Fibroblast of skin of left quadriceps (primary cell): ENCODE measurements around the gene CCDC138.

Source experiments
- DNase-seq, 2 experiments: peaks; one replicate each; pipeline ENCODE4 v3.0.0-alpha.2; 2013; ENCODE audit warnings: low read depth in 2 of 2

CCDC138 gene

DNA sequence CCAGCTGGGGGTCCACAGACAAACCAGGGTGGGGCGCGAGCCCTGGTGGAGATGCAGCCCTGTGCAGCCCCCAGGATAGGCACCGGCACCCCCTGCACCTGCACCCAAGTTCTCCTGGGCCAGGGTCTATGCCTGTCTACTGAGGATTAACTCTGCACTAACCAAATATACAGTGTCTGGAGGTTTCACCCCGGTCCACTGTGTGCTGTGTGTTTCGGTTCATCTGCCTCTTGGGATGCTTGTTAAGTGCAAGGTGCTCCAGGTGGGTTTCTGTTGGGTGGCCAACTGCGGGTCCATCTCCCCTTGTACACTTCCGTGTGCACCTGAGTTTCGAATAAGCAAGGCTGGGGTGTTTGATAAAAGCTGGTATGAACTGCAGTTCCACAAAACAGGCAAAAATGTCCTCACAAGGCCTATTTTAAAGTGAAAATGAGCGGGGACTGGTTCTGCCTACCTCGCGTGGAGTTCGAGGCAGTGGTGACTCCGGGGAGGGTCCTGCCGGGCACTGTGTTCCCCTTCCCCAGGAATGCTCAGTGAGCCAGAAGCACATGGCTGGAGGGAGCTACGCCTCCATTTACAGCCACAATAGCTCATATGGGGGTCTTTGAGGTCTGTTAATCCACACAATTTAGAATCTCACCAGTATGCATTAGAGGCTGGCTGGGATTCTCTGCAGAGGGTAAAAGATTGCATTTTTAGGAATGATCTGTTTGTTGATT, 131.7 kb downstream of the CCDC138 start:
- no peak for DNase-seq

DNA sequence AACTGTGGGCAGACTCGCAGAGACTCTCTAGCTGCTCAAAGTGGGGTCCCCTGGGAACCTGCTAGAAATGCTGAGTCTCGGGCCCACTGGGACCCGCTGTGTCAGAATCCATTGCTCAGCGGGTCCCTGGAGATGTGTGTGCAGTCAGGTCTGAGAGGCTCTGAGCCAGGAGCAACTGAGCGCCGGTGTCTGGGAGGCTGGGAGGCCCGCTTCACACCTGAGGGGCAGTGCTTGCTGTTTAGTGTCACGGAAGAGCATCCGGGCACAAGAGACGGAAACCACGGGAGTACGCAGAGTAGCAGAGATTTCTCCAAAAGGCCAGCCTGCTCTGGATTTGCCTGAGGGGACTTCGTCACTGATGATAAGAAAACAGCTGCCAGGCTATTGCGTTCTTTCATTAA, 132.4 kb downstream of the CCDC138 start:
- DNase-seq: no peak

DNA sequence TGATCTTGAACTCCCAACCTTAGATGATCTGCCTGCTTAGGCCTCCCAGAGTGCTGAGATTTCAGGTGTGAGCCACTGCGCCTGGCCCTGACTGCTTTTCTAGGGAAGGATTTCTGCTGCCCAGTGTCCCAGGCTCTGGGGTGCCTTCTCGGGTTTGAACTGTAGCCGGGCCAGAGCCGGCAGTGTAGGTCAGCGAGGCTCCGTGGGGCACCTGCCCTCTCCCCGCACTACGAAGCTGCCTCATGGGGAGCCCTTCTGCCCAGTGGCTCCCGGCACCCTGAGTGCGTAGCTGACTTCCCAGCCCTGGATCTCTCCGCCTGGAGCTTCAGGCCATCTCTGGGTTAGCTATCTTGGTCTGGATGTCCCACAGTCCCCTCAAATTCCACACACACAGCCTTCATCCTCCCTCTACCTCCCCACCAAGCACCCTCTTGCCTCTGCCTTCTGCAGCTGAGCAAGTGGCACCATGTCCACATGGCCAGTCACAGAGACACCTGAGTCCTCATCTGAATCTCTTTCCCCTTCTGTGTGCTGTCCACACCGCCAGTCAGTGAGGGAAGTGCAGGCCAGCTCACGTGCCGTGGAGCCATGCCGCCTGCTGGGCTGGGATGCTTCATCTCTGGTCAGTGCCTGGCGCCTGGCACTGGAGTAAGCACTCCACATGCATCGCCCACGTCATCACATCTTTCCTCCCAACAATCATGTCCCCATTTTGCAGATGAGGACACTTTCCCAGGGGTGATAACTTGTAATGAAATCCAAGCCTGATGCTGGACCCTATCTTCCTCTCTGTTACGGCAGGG, 133.2 kb downstream of the CCDC138 start:
- DNase-seq: no peak

DNA sequence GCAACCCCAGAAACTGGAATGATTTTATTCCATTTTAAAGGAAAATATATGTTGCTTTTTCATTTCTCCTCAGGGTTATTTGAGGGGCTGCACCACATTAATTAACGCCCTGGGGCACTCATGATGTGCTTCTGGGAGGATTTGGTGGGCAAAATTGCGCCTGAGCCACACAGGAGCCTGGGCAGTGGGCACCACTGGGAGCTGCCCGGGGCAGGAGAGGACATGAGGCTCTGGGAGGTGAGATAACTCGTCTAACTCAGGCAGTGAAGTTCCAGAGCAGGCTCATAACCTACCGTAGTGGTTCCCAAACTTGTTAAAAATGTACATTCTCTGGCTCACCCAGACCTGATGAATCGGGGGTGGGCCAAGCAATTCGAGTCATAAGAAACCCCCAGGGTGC, 134.1 kb downstream of the CCDC138 start:
- DNase-seq: no peak

DNA sequence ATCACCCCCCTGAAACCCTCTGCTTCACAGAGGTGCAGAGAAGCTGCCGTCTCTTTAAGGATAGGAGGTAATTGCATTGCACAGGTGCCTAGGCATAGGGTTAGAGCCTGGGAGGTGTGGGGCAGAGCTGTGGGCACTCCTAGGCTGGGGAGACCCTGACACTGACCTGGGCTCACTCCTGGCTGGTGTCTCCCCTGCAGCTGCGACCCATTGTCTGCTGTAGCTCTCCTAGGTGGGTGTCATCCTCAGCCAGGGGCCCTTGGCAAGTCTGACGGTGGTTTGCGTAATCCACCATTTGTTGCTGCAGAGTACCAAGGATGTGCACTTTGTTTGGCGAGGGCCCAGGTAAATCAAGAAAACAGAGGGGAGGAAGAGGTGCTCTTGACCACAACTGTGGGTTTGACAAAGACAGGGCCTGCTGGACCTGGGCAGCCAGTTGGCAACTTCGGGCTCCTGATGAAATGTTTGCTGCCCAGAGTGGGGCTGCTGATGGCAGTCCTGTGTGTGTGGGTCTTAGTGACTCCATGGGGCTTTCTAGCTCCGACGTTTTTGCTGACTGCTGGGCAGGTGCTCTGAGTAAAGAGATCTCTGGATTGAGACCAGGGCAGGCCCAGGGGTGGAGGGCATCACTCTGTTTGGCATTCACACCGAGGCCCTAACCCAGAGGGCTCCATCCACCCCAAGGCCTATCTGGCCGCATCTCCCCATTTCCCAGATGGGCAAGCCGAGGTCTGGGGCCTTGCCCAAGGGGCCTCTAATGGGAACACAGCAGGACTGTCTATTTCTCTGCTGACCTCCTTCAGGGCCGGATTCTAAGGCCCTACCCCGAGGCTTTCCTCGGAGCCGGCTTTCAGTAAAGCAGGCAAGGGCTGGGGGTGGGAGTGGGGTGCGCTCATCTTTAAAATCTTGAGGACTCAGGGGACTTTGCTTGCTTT, 134.8 kb downstream of the CCDC138 start:
- no peak for DNase-seq

DNA sequence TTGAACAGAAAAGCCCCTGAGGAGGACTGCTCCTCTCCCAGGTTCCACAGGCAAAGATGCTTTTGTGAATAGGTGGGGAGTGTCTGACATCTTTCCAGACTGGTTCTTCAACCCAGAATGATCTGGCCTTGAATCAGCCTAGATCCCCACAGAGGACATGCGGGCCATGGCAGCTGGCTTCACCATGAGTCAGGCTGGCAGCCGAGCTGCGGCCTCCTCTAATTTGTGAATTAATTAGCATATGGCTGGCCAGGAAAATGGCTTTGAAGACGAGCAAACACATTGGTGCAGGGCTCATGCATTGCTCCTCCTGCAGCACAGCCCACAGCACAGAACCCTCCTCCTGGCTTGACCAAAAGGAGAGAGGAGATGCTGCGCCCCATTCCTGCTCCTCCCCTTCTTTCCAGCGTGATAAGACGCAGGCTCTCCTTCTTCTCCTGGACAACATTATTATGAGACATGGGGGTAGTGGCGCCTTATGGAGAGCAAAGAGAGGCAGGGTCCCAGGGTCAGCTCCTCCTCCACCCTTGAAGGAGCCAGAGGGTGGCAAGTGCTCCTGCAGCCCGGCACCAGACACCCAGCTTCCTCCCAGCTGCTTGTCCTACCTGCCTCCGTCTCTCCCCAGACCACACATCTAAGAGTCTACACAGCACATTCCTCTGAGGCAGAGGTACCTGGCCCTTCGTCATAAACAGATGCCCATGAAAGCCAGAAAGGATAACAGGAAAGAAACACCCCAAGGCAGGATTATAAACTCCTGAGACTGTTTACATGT, 135.8 kb downstream of the CCDC138 start:
- no peak for DNase-seq

DNA sequence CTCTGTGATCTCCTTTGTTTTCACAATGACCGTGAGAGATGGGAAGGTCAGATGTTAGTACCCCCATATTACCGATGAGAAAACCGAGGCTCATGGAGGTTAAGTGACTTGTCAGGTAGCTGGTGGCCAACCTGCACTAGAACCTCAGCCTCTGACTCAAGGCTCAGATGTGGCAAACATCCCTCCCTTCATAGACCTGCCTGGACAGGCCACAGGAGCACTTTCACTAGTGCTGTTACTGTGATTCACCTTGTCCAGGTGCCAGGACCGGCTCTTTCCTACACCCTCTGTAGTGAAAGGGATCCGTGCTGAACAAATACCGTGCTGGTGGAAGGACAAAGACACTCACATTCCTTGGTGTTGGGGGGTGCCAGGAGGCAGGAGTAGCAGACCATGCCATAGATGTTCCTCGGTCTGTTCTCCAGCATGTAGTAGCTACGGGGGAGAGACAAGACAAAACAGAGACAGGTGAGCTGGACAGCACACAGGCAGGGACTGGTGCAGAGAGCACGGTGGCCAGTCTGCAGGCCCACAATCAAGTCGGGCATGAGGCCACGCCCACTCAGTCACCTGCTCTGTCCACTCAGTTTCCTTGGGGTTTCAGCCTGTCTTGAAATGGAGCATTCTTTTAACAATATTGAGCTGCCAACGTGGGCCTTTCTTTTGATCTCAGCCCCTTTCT, 136.6 kb downstream of the CCDC138 start:
- DNase-seq: no peak

DNA sequence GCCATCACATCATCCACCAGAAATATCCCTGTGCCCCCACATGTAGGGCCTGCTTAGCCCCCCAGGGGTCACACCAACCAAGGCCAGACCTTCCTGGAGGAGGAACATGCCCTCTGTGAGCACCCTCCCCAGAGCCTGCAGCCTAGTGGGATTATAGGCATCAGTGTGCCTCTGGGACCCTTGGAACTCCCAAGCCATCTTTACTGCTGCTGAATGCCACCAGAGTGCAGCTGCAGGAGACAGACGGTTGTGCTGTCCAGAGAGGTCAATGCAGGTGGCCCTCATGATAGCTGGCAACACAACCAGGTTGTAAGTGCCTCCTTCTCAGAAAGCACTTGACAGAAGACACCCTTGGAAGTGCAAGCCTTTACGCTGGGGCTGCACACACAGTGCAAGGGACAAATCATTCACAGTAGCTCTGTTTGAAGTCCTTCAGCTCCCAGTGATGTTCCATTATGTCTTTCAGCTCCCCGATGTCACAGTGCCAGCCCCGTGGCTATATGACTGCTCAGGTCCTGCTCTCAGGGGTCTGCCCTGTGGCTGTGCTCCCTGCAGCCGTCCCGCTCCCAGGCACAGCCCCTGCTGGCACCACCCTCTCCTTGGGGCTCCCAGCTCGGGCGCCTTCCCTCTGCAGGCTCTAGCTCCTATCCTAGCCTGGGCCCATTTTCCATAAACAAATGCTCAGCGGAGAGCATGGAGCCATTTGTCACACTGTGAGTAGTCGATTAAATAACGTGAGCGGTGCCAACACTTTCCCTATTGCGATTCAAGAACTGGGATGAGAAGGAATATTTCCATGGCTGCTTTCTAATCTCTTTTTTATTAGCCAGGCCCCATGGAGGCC, 137.4 kb downstream of the CCDC138 start:
- no peak for DNase-seq

DNA sequence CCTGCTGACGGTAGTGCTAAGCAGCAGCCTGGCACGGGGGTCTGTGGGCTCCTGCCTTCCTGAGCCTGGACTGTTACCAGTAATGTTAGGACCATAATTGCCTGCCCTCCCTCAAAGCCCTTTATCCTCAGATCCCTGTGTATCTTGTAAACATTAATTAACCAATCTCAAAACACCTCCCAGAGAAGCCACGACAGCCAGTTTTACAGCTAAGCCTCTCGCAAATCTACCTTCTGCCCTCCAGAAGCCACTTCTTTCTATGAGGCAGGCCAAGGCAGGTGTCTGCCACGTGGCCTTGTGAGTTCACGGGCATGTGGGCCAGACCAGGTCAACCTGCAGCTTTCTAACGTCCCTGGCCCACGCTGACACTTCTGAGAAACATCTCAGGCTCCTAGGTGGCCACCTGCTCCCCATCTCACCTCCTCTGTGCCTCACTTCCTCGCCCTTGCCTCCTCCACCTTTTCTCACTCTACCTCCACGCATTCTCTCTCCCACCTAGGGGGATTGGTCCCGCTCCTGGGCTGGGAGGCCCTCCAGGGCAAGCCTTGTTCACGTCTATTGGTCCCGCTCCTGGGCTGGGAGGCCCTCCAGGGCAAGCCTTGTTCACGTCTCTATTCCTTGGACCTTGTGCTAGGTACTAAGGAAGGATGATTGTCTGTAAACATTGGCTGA, 138.1 kb downstream of the CCDC138 start:
- no peak for DNase-seq

DNA sequence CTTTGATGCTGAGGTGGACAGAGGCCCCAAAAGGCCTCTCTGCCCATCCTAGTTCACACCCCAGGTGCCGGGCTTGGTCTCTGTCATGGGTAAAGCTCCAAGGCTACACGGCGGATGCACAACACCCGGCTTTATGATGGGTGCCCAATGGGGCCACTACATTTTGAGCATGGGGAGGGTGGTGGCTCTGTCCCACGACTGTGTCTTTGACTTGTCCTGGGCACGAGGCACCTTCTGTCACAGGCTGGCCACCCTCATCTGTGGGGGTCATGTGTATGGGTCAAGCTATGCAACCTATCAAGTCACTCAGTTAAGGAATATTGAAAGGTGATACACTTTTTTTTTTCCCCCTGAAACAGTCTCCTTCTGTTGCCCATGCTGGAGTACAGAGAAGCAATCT, 138.7 kb downstream of the CCDC138 start:
- DNase-seq: no peak

DNA sequence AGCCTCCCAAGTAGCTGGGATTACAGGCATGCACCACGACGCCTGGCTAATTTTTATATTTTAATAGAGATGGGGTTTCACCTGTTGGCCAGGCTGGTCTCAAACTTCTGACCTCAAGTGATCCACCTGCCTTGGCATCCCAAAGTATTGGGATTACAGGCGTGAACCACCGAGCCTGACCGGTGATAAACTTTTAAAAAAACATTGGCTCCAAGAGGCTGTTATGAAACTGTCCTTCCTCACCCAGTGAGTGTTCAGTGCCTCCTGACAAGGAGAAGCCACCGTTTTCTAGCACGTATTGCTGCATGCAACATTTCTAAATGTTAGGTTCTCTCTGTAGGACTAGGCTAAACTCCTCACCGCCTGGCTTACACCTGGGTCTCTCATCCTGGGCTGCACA, 139.2 kb downstream of the CCDC138 start:
- DNase-seq: no peak
